HCT116 (cell line): ENCODE measurements around the gene CEP131. TPM values are rescaled to one million over a fixed set of nuclear protein-coding genes. Genes with fewer than 3 reads are reported as not detected.

Source experiments
- ATAC-seq: fragments of 200-7000 bp; cut with Tn5 transposase; 2 replicates; pipeline ENCODE4 v1.9.1; 2020; ENCODE audit warnings: mild to moderate bottlenecking, moderate library complexity
- BruUV-seq: library from RNA; stranded (reverse); fragments of 400-500 nt; replicated peaks from 2 replicates; lab custom pipeline; 2021; lab: Mats Ljungman, UMichigan
- CTCF ChIA-PET: fragments of 300-600 bp; sonication (Branson Sonifier 250); formaldehyde crosslinking; loops from one replicate; lab custom pipeline; 2021; ENCODE audit warnings: antibody characterized with exemption; lab: Charles Lee
- POLR2A ChIA-PET: fragments of 300-600, 350-600 bp; sonication (Branson Sonifier 250); formaldehyde crosslinking; loops from one replicate; lab custom pipeline; 2021; ENCODE audit warnings: antibody characterized with exemption; lab: Charles Lee
- RAD21 ChIA-PET, 2 experiments: fragments of 300-600 bp; sonication (Branson Sonifier 250); formaldehyde crosslinking; loops; one replicate each; lab custom pipeline; 2023; ENCODE audit warnings: low total read pairs in 2 of 2; ENCODE audit not compliant: uncharacterized antibody in 2 of 2, unreplicated experiment in 2 of 2, low non-redundant PET in 1 of 2; lab: Charles Lee
- DNase-seq: peaks from one replicate; pipeline ENCODE4 v3.0.0-alpha.2; 2010; ENCODE audit warnings: low read depth, low spot score
- H2AFZ ChIP-seq: fragments of 200-600 bp; shearing (Covaris generic), sonication (generic); 2 replicates; pipeline ENCODE4 v1.6.1; 2017; ENCODE audit warnings: low read depth, mixed run types, mixed read lengths, antibody characterized with exemption, low read length; ENCODE audit not compliant: poor library complexity, severe bottlenecking
- H3K27ac ChIP-seq: 2 replicates; pipeline ENCODE4 v1.5.1; 2012; ENCODE audit warnings: low read depth, low read length
- H3K27me3 ChIP-seq: fragments of 200-600 bp; sonication (generic); 2 replicates; pipeline ENCODE4 v1.6.1; 2016; ENCODE audit warnings: mixed run types, low read length, mixed read lengths; ENCODE audit not compliant: insufficient read depth
- H3K36me3 ChIP-seq, 2 experiments: fragments of 200-500 bp in 1 of 2; fragments of 200-600 bp in 1 of 2; sonication (Bioruptor generic) in 1 of 2; sonication (generic) in 1 of 2; 2 replicates each; pipeline versions ENCODE4 v1.5.1 to v1.6.1; 2014 to 2016; ENCODE audit warnings: low read length in 2 of 2, inconsistent platforms in 1 of 2, mixed read lengths in 1 of 2, mixed run types in 1 of 2; ENCODE audit not compliant: insufficient read depth in 2 of 2, control insufficient read depth in 1 of 2
- H3K4me1 ChIP-seq, 2 experiments: fragments of 200-600 bp in 1 of 2; sonication (generic) in 1 of 2; 2 replicates each; pipeline versions ENCODE4 v1.5.1 to v1.6.1; 2012 to 2017; ENCODE audit warnings: low read length in 2 of 2, inconsistent platforms in 1 of 2, mild to moderate bottlenecking in 1 of 2, mixed read lengths in 1 of 2, mixed run types in 1 of 2, moderate library complexity in 1 of 2; ENCODE audit not compliant: insufficient read depth in 2 of 2, control insufficient read depth in 1 of 2
- H3K4me2 ChIP-seq: fragments of 200-600 bp; sonication (generic); 2 replicates; pipeline ENCODE4 v1.6.1; 2017; ENCODE audit warnings: mixed run types, low read length, mixed read lengths
- H3K4me3 ChIP-seq, 2 experiments: fragments of 200-600 bp in 1 of 2; sonication (generic) in 1 of 2; replicated peaks in 1 of 2; 2 replicates each; pipeline ENCODE4 v1.5.1; 2011 to 2016; ENCODE audit warnings: low read length in 2 of 2, control low read depth in 1 of 2, low read depth in 1 of 2, mild to moderate bottlenecking in 1 of 2, mixed read lengths in 1 of 2, mixed run types in 1 of 2
- H3K79me2 ChIP-seq: fragments of 200-600 bp; sonication (generic); 2 replicates; pipeline ENCODE4 v1.6.1; 2017; ENCODE audit warnings: mild to moderate bottlenecking, mixed run types, low read length, moderate library complexity, mixed read lengths; ENCODE audit not compliant: insufficient read depth
- H3K9ac ChIP-seq: fragments of 200-600 bp; sonication (generic); 2 replicates; pipeline ENCODE4 v1.6.1; 2016; ENCODE audit warnings: low read length, mixed read lengths
- H3K9me2 ChIP-seq: fragments of 200-600 bp; sonication (generic), shearing (Covaris generic); 2 replicates; pipeline ENCODE4 v1.6.1; 2017; ENCODE audit warnings: mixed run types, mild to moderate bottlenecking, moderate library complexity; ENCODE audit not compliant: insufficient read depth
- H3K9me3 ChIP-seq, 2 experiments: fragments of 200-500 bp in 1 of 2; fragments of 200-600 bp in 1 of 2; sonication (Bioruptor generic) in 1 of 2; sonication (generic) in 1 of 2; 2 replicates each; pipeline ENCODE4 v1.6.1; 2014 to 2017; ENCODE audit warnings: low read length in 2 of 2, mixed read lengths in 2 of 2, inconsistent platforms in 1 of 2, low read depth in 1 of 2, mild to moderate bottlenecking in 1 of 2, mixed run types in 1 of 2, moderate library complexity in 1 of 2; ENCODE audit not compliant: control insufficient read depth in 1 of 2, insufficient read depth in 1 of 2
- H4K20me1 ChIP-seq: fragments of 200-600 bp; sonication (generic), shearing (Covaris generic); 2 replicates; pipeline ENCODE4 v1.6.1; 2017; ENCODE audit warnings: mixed run types, mild to moderate bottlenecking, moderate library complexity; ENCODE audit not compliant: insufficient read depth
- CEBPB ChIP-seq: IDR thresholded peaks from 2 replicates; pipeline ENCODE4 v1.6.1; 2012; ENCODE audit warnings: low read depth
- CTCF ChIP-seq, 3 experiments: fragments of 200-600 bp in 1 of 3; sonication (generic) in 1 of 3; IDR thresholded peaks in 2 of 3; conservative IDR thresholded peaks in 1 of 3; 2 replicates each; pipeline ENCODE4 v1.5.1; 2012 to 2017; ENCODE audit warnings: low read depth in 2 of 3, low read length in 2 of 3, antibody characterized with exemption in 1 of 3, borderline replicate concordance in 1 of 3, control low read depth in 1 of 3, mild to moderate bottlenecking in 1 of 3, mixed read lengths in 1 of 3, mixed run types in 1 of 3, moderate library complexity in 1 of 3; ENCODE audit not compliant: insufficient read depth in 1 of 3
- EZH2 ChIP-seq: fragments of 200-600 bp; sonication (generic); IDR thresholded peaks from 2 replicates; pipeline ENCODE4 v1.6.1; 2017; ENCODE audit warnings: antibody characterized with exemption, mixed run types
- POLR2A ChIP-seq: IDR thresholded peaks from 2 replicates; pipeline ENCODE4 v1.7.0; 2011; ENCODE audit warnings: borderline replicate concordance; ENCODE audit not compliant: insufficient read depth, insufficient read length; ENCODE audit errors: extremely low read depth
- POLR2AphosphoS5 ChIP-seq: IDR thresholded peaks from 2 replicates; pipeline ENCODE4 v1.6.1; 2011; ENCODE audit warnings: mild to moderate bottlenecking, low read depth, low read length, moderate library complexity
- SIN3A ChIP-seq: IDR thresholded peaks from 2 replicates; pipeline ENCODE4 v1.6.1; 2012; ENCODE audit warnings: low read depth
- SRF ChIP-seq: IDR thresholded peaks from 2 replicates; pipeline ENCODE4 v1.6.1; 2012; ENCODE audit warnings: low read depth
- ZBTB33 ChIP-seq: IDR thresholded peaks from 2 replicates; pipeline ENCODE4 v1.6.1; 2011; ENCODE audit warnings: mild to moderate bottlenecking, low read length, moderate library complexity; ENCODE audit not compliant: insufficient replicate concordance; ENCODE audit errors: extremely low read depth
- intact Hi-C: fragments of 100-400 bp; cut with micrococcal nuclease; formaldehyde crosslinking; loops from 2 replicates; pipeline ENCODE4 v1.10.0; 2022
- total RNA-seq: library from RNA; stranded (reverse); gene quantifications from one replicate; pipeline ENCODE4 v1.2.1, GENCODE V29; 2021; ENCODE audit not compliant: unreplicated experiment

The CEP131 gene
- total RNA-seq, 1 experiment from 2014 or later = 30.2 TPM

GRCh38 chr17:81206657-81207056 lies 16.1 kb downstream of the CEP131 start:
- RAD21 ChIA-PET = no interaction called here
- Histone ChIP-seq H4K20me1 (no peaks in the 10 kb centered on the region), H3K27ac (no peak overlapping the region), H3K79me2 (no peaks in the 10 kb centered on the region), H3K9me3 (no peaks in the 10 kb centered on the region), H3K4me3 (no peak overlapping the region), H3K4me1 (no peaks in the 10 kb centered on the region), H2AFZ (no peak overlapping the region), H3K27me3 (no peaks in the 10 kb centered on the region), H3K9me2 (no peaks in the 10 kb centered on the region), H3K9ac (no peak overlapping the region), H3K4me2 (no peak overlapping the region), H3K36me3 (peaks cover 0 to 4% of the 10 kb centered on the region in 2 experiments; a peak in 1 of 4 replicates)
- intact Hi-C loops = no loop called here
- TF ChIP-seq CEBPB (no peak), POLR2A (no peak), ZBTB33 (no peak), SRF (no peak), POLR2AphosphoS5 (no peak), CTCF (IDR thresholded peaks at IDR 0.05 in 2 of 3, conservative IDR thresholded peaks at IDR 0.05 in 1 of 3; ENCODE audit: borderline replicate concordance in 1 of 3, insufficient read depth in 1 of 3, low read depth in 2 of 3, low read length in 2 of 3) (no peak), EZH2 (no peak), SIN3A (no peak)
- no peak for DNase-seq
- no peak for ATAC-seq
- BruUV-seq = no TSS peak
- POLR2A ChIA-PET = no interaction called here
- CTCF ChIA-PET = interaction anchor here (1.4 kb wide), 1 partner anchor 64 kb away, joined by 4 read pairs; no protein-coding TSS in a partner anchor
